GM19463 (cell line): Measurements from ENCODE around the gene ACIN1.

Experiments used
- ATAC-seq: cut with Tn5 transposase; IDR thresholded peaks from one replicate; pipeline ENCODE4 v1.9.1; 2021; ENCODE audit warnings: mild to moderate bottlenecking, moderate library complexity; ENCODE audit not compliant: unreplicated experiment

ACIN1 gene

GRCh38 chr14:23044840-23045239, 50.1 kb downstream of the ACIN1 start:
- no peak for ATAC-seq

DNA sequence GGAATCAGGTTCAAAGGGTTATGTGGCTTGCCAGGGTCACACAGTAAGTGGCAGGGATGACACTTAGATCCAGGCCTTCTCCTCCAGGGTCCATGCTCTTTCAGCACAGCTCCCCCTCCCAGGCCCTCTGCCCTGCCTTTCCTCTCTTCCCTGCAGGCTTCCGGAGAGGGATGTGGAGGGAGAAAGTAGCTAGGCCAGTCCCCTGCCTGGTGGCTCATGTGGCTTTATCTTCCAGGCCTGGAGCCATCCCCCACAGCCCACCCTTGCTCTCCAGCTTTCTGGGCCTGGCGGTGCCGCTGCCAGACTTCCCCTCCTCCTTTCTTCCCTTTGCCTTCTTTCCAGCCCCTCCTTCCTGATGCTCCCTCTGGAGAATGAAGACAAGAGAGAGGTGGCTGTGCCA, 51.2 kb downstream of the ACIN1 start:
- no peak for ATAC-seq

DNA sequence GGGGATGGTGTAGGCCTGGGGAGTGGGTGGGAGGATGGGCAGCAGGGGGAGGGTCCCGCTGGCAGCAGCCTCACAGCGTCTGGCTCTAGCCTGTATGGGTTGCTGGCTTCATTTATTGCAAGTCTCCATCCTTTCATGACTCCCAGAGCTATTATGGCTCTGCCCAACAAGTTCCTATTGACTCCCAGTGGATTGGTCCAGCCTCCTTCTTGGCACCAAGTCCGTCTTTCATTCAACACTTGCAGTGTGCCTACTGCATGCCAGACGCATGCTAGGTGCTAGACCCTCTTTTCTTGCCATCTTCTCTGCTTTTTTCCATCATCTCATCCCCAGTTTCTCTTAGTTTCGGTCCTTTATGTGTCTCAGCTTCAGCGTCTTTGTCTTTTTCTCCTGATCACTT, 51.8 kb downstream of the ACIN1 start:
- ATAC-seq = no peak

- no peak for ATAC-seq
Measured at GRCh38 chr14:23042162-23042965, 52.6 kb downstream of the ACIN1 start, which contains the start of gene PSMB11. PSMB11 (plus strand) TSS chr14:23042212; CDS start chr14:23042226, 14 bp downstream.

DNA sequence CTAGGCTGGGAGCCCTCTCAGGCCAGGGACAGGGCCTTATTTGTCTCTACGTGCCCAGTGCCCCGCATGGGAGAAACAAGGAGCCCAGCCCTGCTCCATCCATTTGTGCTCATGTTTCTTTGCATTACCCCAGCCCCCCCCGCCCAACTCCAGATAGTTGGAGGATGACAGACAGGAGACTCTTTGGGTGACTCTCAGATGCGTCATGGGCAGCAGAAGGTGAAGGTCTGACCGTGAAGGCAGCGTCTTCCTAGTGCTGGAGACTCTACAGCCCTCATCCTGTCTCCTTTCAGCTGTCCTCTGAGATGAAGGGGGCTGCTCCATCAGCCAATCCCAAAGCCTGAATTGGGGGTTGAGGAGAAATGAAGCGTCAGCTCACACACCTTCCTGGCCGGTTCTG, 53.2 kb downstream of the ACIN1 start:
- ATAC-seq = no peak

GRCh38 chr14:23040100-23040499, 54.8 kb downstream of the ACIN1 start:
- no peak for ATAC-seq

DNA sequence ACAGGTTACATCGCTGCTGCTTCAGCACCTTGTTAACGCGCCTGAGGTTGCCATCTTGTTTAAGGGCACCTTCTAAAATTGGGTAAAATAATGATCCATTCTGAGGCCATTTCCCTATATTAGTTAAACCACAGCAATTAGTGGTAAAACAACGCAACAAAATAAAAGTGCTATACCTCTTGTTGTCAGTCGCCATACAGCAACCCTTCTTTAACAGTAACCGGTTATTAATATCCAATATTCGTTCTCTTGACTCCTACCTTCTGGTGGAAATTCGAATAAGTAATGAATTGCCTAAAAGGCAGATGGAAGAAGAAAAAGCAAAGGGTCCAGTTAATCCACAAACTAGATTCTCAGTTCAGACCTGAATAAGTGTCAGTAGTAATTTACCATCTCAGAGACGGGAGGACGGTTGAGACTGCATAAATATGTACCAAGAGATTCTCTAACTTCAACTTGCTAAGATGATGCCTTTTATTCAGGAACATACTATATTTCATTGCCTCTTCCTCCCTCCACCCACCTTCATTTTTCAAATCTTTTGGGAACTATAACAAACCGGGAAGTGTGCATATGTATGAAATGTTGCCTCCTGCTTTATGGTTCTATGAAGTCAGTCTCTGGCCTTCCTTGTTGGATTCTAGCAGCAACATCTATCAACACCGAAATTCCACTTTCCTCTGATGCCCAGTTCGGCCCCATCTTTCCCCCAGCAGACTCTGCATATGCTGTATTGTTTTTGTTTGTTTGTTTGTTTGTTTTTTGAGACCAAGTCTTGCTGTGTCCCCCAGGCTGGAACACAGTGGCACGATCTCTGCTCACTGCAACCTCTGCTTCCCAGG, 59.4 kb downstream of the ACIN1 start:
- no peak for ATAC-seq

DNA sequence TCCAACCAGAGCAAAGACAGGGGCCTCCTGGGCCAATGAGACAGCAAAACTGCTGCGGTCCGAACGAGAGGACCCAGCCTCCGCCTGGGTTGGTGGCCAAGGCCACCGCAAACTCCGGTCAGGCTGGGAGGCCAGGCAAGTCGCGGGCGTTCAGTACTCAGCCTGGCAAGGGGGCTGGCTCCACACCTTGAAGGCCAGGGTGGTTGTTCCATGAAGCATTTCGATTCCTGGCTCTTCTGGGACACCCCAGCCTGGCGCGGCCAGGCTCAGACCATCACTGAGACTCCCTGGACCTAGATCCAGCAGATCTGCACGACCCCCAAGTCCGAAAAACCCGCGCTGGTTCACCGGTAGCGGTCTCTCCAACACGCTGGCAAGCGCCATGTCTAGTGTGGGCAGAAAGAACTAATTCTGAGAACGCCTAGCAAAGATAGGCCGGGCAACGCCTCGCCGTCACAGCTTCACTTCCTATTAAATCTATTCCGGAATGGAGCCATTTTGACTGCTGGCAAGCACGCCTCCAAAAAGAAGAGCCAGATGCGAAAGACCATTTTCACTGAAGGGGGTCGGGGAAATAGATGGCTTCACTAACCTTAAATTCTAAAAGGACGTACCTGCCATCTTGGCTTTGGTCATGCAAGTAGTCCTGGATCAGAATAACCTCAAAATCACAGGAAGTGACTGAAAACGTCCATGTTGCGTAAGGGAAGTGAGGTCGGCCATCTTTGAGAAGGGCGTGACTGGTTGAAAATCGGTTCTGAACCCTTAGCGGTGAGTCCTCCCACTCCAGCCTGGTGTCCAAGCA, 60.2 kb downstream of the ACIN1 start, which contains the start of gene PSMB5:
Gene PSMB5 (minus strand): TSS at position 403 of the 805 bp plus-strand sequence. CDS start 19 bp downstream, at position 384.
- ATAC-seq = peak; percentile 92

DNA sequence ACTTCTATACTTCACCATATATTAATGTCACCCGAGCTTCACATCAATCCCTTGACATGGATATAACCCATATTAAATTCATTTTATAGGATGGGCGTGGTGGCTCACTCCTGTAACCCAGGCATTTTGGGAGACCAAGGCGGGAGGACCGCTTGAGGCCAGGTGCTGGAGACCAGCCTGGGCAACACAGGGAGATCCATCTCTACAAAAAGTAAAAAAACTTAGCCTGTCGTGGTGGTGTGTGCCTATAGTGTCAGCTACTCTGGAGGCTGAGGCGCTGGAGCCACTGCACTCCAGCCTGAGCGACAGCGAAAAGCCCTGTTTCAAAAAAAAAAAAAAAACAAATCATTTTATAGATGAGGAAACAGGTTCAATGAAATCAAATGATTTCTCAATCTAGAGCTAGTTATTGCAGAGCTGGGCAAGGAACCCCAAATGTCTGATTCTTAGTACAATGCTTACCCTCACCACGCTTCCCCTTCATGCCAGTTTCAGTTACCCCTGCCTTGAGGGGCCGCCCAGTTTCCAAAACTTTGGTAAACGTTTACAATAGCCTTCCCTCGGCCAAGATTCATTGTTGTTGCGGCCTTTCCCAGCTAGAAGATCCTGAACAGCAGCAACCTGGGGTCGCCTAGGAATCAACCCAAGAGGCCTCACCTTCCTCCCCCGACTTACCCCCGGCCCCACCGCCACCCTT, 61.0 kb downstream of the ACIN1 start:
- no peak for ATAC-seq

GRCh38 chr14:23033251-23033727, 61.6 kb downstream of the ACIN1 start:
- ATAC-seq = no peak

DNA sequence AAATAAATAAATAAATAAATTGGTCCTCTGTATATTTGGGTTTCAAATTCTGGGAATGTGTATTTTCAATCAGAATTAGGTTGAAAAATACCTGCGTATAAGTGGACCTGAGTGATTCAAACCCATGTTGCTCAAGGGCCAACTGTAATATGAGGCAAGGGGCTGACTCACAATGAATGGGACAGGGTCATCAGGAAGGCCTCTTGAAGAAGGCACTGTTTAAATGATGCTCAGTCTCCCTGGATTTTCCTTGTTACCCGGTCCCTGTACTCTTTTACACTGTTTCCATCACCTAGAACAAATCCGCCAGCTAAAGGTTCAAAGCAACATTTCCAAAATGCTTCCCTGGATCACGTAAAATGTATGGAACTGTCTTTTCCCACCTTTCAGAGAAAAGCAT, 64.0 kb downstream of the ACIN1 start:
- ATAC-seq = no peak

DNA sequence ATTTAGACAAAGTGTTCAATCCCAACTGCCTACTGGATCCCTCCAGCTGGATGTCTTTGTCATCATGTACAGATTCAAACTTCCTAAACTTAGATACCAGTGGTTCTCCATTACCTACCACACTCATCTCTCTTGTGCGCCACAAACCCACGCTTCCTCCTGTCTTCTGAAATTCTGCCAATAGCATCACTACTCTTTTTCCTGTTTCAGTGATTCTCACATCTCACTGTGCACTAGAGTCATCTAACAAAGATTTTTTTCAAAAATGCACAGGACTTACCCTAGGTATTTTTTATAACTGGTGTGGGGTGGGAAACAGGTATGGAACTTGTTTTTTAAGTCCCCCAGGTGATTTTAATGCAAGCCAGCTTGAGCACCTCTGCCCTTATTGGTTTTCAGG, 66.1 kb downstream of the ACIN1 start:
- ATAC-seq = no peak

GRCh38 chr14:23025151-23025814, 69.7 kb downstream of the ACIN1 start:
- no peak for ATAC-seq

DNA sequence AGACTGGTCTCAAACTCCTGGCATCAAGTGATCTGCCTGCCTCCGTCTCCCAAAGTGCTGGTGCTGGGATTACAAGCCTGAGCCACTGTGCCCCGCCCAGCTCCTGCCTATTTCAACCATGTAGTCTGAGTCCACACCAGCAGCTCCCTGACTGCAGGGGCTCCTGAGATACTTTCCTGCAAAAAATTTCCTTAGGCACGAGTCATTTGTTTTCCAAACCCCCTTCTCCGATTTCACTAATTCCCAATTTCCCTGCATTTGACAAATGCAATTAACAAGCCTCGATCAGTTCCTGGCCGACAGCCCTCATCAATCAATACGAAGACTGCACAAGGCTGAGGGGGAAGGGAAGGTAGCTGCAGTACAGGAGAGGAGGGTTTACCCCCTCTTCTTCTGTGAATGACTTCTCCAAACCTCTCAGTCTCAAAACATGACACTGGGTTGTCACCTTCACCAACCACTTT, 70.3 kb downstream of the ACIN1 start:
- ATAC-seq = no peak

DNA sequence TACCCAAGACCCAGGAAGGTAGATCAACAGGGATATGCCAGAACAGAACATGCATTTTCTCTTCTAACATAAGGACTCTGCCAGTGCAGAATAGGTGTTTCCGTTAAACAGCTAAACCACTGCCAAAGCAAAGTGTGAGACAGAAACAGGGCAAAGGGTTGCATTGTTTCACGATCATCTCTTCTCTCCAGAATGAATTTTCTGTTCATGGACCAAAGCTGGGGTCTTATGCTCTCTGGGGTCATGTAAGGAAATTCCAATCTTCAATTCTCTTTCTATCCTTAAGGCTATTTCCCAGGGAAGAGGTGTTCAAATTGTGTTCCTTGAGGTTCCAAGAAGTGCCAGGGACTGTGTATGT, 71.2 kb downstream of the ACIN1 start:
- ATAC-seq = no peak

DNA sequence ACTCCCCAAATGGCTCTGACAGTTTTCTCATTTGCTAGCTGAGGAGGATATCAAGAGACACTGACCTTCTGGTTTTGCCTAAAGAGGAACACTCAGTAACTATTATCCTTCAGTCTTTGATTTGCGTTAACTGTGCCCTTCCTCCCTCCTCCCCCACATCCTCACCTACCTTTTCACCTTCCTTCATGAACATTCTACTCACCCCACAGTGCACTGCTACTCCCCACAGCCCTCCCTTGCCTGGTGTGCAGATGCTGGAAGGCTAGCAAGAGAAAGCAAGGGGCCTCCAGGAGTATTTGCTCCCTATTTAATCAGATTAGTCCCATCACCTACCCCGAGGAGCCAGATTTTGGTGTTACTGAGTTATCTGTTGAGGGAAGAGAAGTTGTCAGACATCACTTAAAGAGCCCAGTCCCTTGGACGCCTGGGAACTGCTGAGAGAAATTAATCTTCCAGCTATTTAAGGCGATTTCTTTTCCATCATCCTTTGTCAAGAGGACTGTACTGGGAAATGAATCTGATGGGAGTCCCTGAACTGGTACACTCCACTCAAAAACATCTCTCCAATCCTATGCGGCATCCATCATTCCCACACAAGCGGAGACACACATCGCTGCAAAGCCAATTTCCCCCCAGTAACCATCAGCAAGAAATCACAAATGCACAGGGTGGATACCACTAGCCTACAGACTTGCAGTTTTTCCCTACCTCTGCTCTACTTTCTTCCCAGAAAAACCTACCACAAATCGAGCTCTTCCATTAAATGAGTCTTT, 71.7 kb downstream of the ACIN1 start:
- no peak for ATAC-seq

DNA sequence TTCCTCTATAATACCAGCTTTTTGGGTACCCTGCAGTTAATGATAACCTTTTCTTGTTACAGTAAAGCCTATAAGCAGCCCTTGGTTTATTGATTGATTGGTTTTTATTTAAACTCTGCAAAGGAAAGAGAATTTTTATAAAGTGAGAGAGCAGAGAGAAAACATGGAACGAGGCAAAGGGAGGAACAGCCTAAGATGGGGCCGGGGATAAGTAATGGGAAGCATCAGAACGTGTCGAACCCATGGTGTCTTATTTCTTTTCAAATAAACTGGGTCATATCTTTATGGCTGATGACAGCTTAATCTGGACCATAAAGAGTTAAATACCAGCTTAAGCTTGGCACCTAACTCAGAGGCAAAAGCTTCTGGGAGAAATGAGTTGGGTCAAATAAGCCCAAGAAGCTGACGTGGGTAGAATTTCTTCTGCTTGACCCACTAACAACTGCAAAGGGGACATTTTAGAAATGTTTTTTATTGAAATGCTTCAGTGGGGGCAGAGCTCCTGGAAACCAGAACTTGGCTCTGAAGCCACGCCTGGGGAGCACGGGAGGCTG, 73.0 kb downstream of the ACIN1 start:
- no peak for ATAC-seq

DNA sequence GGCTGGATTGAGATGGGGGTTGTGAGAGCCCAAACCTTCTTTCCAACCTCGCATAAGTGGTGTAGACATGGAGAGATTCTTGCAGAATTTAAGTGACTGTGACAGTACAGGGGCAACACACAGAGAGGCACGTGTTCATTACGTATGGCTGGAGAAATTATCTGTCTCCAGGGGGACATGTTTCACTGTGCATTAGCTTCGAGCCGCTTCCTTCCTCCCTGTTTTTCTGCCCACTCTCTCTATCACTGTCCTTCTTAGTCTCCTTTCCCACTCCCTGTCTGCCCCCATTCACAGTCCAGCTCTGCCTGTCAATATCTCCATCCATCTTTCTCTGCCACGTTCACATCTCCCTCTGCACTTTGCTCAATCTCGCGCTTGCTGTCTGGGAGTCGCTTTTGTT, 73.5 kb downstream of the ACIN1 start:
- ATAC-seq = no peak
